Measurements from ENCODE around the gene TRMT61A. TPM values are rescaled to one million over a fixed set of nuclear protein-coding genes. Genes with fewer than 3 reads are reported as not detected.
A peak's percentile ranks its signal among the peaks of the same experiment; 100 is the strongest.

The TRMT61A gene
- total and polyA plus RNA-seq, 2 of the 13 experiments (the other 11 are each of a cell fraction or from before 2014, with no cell fraction given) = 6.5 to 13.6 TPM

DNA sequence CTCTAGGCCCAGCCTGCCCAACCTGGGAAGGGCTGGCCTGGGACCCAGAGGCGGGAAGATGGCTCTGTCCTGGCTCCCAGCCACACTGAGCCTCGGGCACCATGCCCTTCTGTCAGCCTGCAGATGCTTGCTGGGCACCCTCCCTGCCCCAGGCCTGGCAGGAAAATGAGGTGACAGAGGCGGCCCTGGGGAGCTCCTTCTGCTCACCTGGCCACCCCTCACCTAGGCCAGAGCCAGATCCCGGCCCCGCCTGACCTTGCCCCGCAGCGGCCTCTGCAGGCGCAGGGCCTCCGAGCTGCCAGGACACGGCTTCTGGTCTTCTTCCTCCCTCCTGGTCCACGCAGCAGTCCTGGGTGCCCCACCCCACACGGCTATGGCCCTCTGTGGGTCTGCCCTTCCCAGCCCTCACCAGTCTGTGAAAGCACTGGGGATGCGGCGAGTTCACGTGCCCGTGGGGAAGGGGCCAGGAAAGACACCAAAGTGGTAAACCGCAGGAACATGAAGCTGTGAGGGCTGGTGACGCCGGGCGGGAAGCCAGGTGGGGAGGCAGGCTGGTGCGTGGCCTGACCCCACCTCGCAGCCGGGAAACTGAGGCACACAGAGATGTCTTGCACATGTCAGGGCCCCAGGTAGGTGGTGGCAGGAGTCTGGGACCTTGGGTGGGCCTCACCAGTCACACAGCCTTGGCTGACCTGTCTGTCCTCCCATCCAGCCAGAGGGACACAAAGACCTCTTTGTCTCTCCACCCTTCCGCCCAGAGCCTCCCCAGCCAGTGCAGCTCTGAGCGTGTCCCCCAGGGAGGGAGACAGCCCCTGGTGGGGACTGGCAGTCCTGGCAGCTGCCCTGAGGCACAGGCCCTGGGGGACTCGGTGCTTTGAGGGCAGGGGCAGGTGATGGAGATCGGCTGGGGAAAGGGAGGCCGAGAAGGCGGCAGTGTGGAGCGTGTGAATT lies 20.6 kb downstream of the TRMT61A start (continued):
- TF ChIP-seq ZNF562 (CRISPR knock-in tag; IDR thresholded peaks at IDR 0.05; ENCODE audit: borderline replicate concordance) = no peak
- no peak for TF ChIP-seq SUZ12 (IDR thresholded peaks at IDR 0.05; ENCODE audit: low read depth, low read length)
- no peak for TF ChIP-seq ZNF446 (CRISPR knock-in tag; IDR thresholded peaks at IDR 0.05)
- TF ChIP-seq TBL1XR1 (IDR thresholded peaks at IDR 0.05; ENCODE audit: borderline replicate concordance, low read length, partially characterized antibody) = no peak
- no peak for TF ChIP-seq MXI1 (IDR thresholded peaks at IDR 0.05; ENCODE audit: borderline replicate concordance, low read depth, low read length)
- no peak for TF ChIP-seq NR2F6 (IDR thresholded peaks at IDR 0.05)
- peak; percentile 37; the same call in 1 of the 2 replicates for TF ChIP-seq NR2F6 (CRISPR knock-in tag; IDR thresholded peaks at IDR 0.05)
- TF ChIP-seq FOXP4 (CRISPR knock-in tag; IDR thresholded peaks at IDR 0.05) = no peak
- peak; percentile 54; the same call in 1 of the 2 replicates for TF ChIP-seq CCDC6 (CRISPR knock-in tag; IDR thresholded peaks at IDR 0.05)
- TF ChIP-seq, protein P1, sequence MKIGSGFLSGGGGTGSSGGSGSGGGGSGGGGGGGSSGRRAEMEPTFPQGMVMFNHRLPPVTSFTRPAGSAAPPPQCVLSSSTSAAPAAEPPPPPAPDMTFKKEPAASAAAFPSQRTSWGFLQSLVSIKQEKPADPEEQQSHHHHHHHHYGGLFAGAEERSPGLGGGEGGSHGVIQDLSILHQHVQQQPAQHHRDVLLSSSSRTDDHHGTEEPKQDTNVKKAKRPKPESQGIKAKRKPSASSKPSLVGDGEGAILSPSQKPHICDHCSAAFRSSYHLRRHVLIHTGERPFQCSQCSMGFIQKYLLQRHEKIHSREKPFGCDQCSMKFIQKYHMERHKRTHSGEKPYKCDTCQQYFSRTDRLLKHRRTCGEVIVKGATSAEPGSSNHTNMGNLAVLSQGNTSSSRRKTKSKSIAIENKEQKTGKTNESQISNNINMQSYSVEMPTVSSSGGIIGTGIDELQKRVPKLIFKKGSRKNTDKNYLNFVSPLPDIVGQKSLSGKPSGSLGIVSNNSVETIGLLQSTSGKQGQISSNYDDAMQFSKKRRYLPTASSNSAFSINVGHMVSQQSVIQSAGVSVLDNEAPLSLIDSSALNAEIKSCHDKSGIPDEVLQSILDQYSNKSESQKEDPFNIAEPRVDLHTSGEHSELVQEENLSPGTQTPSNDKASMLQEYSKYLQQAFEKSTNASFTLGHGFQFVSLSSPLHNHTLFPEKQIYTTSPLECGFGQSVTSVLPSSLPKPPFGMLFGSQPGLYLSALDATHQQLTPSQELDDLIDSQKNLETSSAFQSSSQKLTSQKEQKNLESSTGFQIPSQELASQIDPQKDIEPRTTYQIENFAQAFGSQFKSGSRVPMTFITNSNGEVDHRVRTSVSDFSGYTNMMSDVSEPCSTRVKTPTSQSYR (CRISPR knock-in tag; IDR thresholded peaks at IDR 0.05; ENCODE audit: borderline replicate concordance) = no peak; the same call in 1 of the 2 replicates
- no peak for TF ChIP-seq HNRNPUL1 (IDR thresholded peaks at IDR 0.05; ENCODE audit: low read depth, low read length)
- TF ChIP-seq ZNF362 (CRISPR knock-in tag; IDR thresholded peaks at IDR 0.05; ENCODE audit: borderline replicate concordance) = no peak
- 0 out of 2 replicates have a peak, but pooled peaks have one; percentile 19 for TF ChIP-seq ZFP41 (CRISPR knock-in tag; IDR thresholded peaks at IDR 0.05; ENCODE audit: borderline replicate concordance)
- TF ChIP-seq IRF1 (CRISPR knock-in tag; IDR thresholded peaks at IDR 0.05; ENCODE audit: low read depth) = no peak
- TF ChIP-seq ZNF235 (CRISPR knock-in tag; IDR thresholded peaks at IDR 0.05; ENCODE audit: borderline replicate concordance) = no peak
- no peak for TF ChIP-seq KDM1A (CRISPR knock-in tag; IDR thresholded peaks at IDR 0.05)
- no peak for TF ChIP-seq ZNF282 (IDR thresholded peaks at IDR 0.05; ENCODE audit: partially characterized antibody)
- peak; percentile 77 for TF ChIP-seq CTCF (CRISPR knock-in tag; IDR thresholded peaks at IDR 0.05)
- TF ChIP-seq PHF8 (CRISPR knock-in tag; IDR thresholded peaks at IDR 0.05) = peak; percentile 39; the same call in 1 of the 2 replicates
- TF ChIP-seq, protein P2, sequence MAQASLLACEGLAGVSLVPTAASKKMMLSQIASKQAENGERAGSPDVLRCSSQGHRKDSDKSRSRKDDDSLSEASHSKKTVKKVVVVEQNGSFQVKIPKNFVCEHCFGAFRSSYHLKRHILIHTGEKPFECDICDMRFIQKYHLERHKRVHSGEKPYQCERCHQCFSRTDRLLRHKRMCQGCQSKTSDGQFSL (CRISPR knock-in tag; IDR thresholded peaks at IDR 0.05) = no peak
